Measurements from ENCODE around the gene MGAT5.

MGAT5 gene

GRCh38 chr2:134347756-134348155 is 93.9 kb downstream of the MGAT5 start:
- Histone ChIP-seq H3K27me3 (no peaks in the 10 kb centered on the region), H3K9me3 (no peaks in the 10 kb centered on the region), H3K4me3 (ENCODE audit: low read depth in 1 of 2, low read length in 1 of 2) (no peak overlapping the region), H3K27ac (no peak overlapping the region), H3K36me3 (peaks cover 10% of the 10 kb centered on the region), H3K4me1 (ENCODE audit: control insufficient read depth in 1 of 2, insufficient read depth in 1 of 2, low read depth in 1 of 2, low read length in 1 of 2) (peaks cover 0 to 2% of the 10 kb centered on the region in 2 experiments)
- no peak for TF ChIP-seq CTCF (IDR thresholded peaks at IDR 0.05)

- Histone ChIP-seq H3K27me3 (no peaks in the 10 kb centered on the region), H3K9me3 (no peaks in the 10 kb centered on the region), H3K4me1 (ENCODE audit: control insufficient read depth in 1 of 2, insufficient read depth in 1 of 2, low read depth in 1 of 2, low read length in 1 of 2) (no peaks in the 10 kb centered on the region), H3K36me3 (peaks cover 10% of the 10 kb centered on the region), H3K4me3 (ENCODE audit: low read depth in 1 of 2, low read length in 1 of 2) (no peak overlapping the region), H3K27ac (no peak overlapping the region)
- no peak for TF ChIP-seq CTCF (IDR thresholded peaks at IDR 0.05)
Measured at GRCh38 chr2:134348239-134348638, 94.4 kb downstream of the MGAT5 start.

- Histone ChIP-seq H3K27me3 (no peaks in the 10 kb centered on the region), H3K4me3 (ENCODE audit: low read depth in 1 of 2, low read length in 1 of 2) (no peak overlapping the region), H3K4me1 (ENCODE audit: control insufficient read depth in 1 of 2, insufficient read depth in 1 of 2, low read depth in 1 of 2, low read length in 1 of 2) (no peaks in the 10 kb centered on the region), H3K36me3 (peaks cover 10% of the 10 kb centered on the region), H3K9me3 (no peaks in the 10 kb centered on the region), H3K27ac (no peak overlapping the region)
- no peak for TF ChIP-seq CTCF (IDR thresholded peaks at IDR 0.05)
Measured at GRCh38 chr2:134348760-134349159, 94.9 kb downstream of the MGAT5 start.

- Histone ChIP-seq H3K36me3 (peaks cover 10% of the 10 kb centered on the region), H3K4me3 (ENCODE audit: low read depth in 1 of 2, low read length in 1 of 2) (no peak overlapping the region), H3K9me3 (no peaks in the 10 kb centered on the region), H3K27me3 (no peaks in the 10 kb centered on the region), H3K27ac (no peak overlapping the region), H3K4me1 (ENCODE audit: control insufficient read depth in 1 of 2, insufficient read depth in 1 of 2, low read depth in 1 of 2, low read length in 1 of 2) (no peaks in the 10 kb centered on the region)
- TF ChIP-seq CTCF (IDR thresholded peaks at IDR 0.05): no peak
Measured at GRCh38 chr2:134351016-134351415, 97.1 kb downstream of the MGAT5 start.

- TF ChIP-seq CTCF (IDR thresholded peaks at IDR 0.05): no peak
- no peak overlapping the region for H3K4me3 ChIP-seq (ENCODE audit: low read depth in 1 of 2, low read length in 1 of 2)
- H3K27ac ChIP-seq: no peak overlapping the region
- H3K9me3 ChIP-seq: no peaks in the 10 kb centered on the region
- no peaks in the 10 kb centered on the region for H3K4me1 ChIP-seq (ENCODE audit: control insufficient read depth in 1 of 2, insufficient read depth in 1 of 2, low read depth in 1 of 2, low read length in 1 of 2)
- H3K27me3 ChIP-seq: no peaks in the 10 kb centered on the region
- H3K36me3 ChIP-seq: peaks cover 10% of the 10 kb centered on the region
Measured at GRCh38 chr2:134351899-134352298, 98.0 kb downstream of the MGAT5 start.

GRCh38 chr2:134352844-134353243 is 99.0 kb downstream of the MGAT5 start:
- no peaks in the 10 kb centered on the region for H3K4me1 ChIP-seq (ENCODE audit: control insufficient read depth in 1 of 2, insufficient read depth in 1 of 2, low read depth in 1 of 2, low read length in 1 of 2)
- no peak for TF ChIP-seq CTCF (IDR thresholded peaks at IDR 0.05)

More at GRCh38 chr2:134352844-134353243, 99.0 kb downstream of the MGAT5 start:
- Histone ChIP-seq H3K4me3 (ENCODE audit: low read depth in 1 of 2, low read length in 1 of 2) (no peak overlapping the region), H3K27me3 (no peaks in the 10 kb centered on the region), H3K27ac (no peak overlapping the region), H3K36me3 (peaks cover 10% of the 10 kb centered on the region), H3K9me3 (no peaks in the 10 kb centered on the region)
